Keratinocyte (primary cell): ENCODE results near the gene PLXNB2. TPM values are rescaled to one million over a fixed set of nuclear protein-coding genes. Genes with fewer than 3 reads are reported as not detected.

Source experiments
- DNase-seq: peaks from one replicate; pipeline ENCODE4 v3.0.0-alpha.2; 2011; ENCODE audit warnings: low read depth, missing footprints, low spot score
- FAIRE-seq: peaks from 2 replicates; lab custom pipeline; 2011; peaks lifted over from hg19 to GRCh38; lab: Jason Lieb, UNC
- H2AFZ ChIP-seq: 2 replicates; pipeline ENCODE4 v1.6.0; 2012; ENCODE audit warnings: low read length, control low read depth, inconsistent platforms; ENCODE audit not compliant: control insufficient read depth
- H3K27ac ChIP-seq: 2 replicates; pipeline ENCODE4 v1.5.1; 2011; ENCODE audit warnings: low read length; ENCODE audit not compliant: control insufficient read depth, insufficient read depth
- H3K27me3 ChIP-seq: 3 replicates; pipeline ENCODE4 v1.6.0; 2011; ENCODE audit warnings: low read length; ENCODE audit not compliant: control insufficient read depth, insufficient read depth; ENCODE audit errors: extremely low read depth
- H3K36me3 ChIP-seq, 2 experiments: 2 replicates in 1 of 2; 3 replicates in 1 of 2; pipeline ENCODE4 v1.5.1; 2011; ENCODE audit warnings: low read length in 2 of 2, mild to moderate bottlenecking in 1 of 2; ENCODE audit not compliant: control insufficient read depth in 2 of 2, insufficient read depth in 2 of 2; ENCODE audit errors: extremely low read depth in 1 of 2
- H3K4me1 ChIP-seq: 3 replicates; pipeline ENCODE4 v1.5.1; 2011; ENCODE audit warnings: low read length; ENCODE audit not compliant: control insufficient read depth, insufficient read depth; ENCODE audit errors: extremely low read depth
- H3K4me2 ChIP-seq: 3 replicates; pipeline ENCODE4 v1.6.0; 2011; ENCODE audit warnings: low read depth, low read length; ENCODE audit not compliant: control insufficient read depth, insufficient read depth; ENCODE audit errors: extremely low read depth
- H3K4me3 ChIP-seq, 3 experiments: fragments of 200-600 bp in 1 of 3; sonication (generic) in 1 of 3; 2 replicates in 2 of 3; 3 replicates in 1 of 3; pipeline ENCODE4 v1.5.1; 2011 to 2016; ENCODE audit warnings: low read length in 3 of 3, mild to moderate bottlenecking in 3 of 3, control low read depth in 2 of 3, inconsistent platforms in 1 of 3, low read depth in 1 of 3, mixed read lengths in 1 of 3, mixed run types in 1 of 3, moderate library complexity in 1 of 3; ENCODE audit not compliant: control insufficient read depth in 2 of 3, insufficient read depth in 2 of 3; ENCODE audit errors: extremely low read depth in 1 of 3
- H3K79me2 ChIP-seq: 2 replicates; pipeline ENCODE4 v1.6.0; 2012; ENCODE audit warnings: low read length; ENCODE audit not compliant: control insufficient read depth, insufficient read depth
- H3K9ac ChIP-seq: 3 replicates; pipeline ENCODE4 v1.6.0; 2011; ENCODE audit warnings: low read length; ENCODE audit not compliant: control insufficient read depth, insufficient read depth; ENCODE audit errors: extremely low read depth
- H3K9me1 ChIP-seq: 3 replicates; pipeline ENCODE4 v1.6.0; 2011; ENCODE audit warnings: low read length; ENCODE audit not compliant: control insufficient read depth, insufficient read depth; ENCODE audit errors: extremely low read depth
- H3K9me3 ChIP-seq: 2 replicates; pipeline ENCODE4 v1.5.1; 2012; ENCODE audit warnings: low read depth, low read length; ENCODE audit not compliant: control insufficient read depth
- H4K20me1 ChIP-seq: 3 replicates; pipeline ENCODE4 v1.6.0; 2011; ENCODE audit warnings: low read length; ENCODE audit not compliant: control insufficient read depth, insufficient read depth; ENCODE audit errors: extremely low read depth
- EZH2 ChIP-seq: IDR thresholded peaks from one replicate; pipeline ENCODE4 v1.6.1; 2012; ENCODE audit warnings: inconsistent platforms, mild to moderate bottlenecking, low read length, moderate library complexity
- dilution Hi-C: fragments of 300-500 bp; cut with MboI; formaldehyde crosslinking; loops from one replicate; pipeline ENCODE4 v1.7.0; 2020; ENCODE audit warnings: low sequenced_read_pairs; ENCODE audit not compliant: extremely low pct_ligation_motif_present
- polyA plus RNA-seq, 5 experiments: library from polyadenylated mRNA; depleted of rRNA in 3 of 5; stranded (reverse) in 3 of 5; stranded (forward) in 1 of 5; unstranded in 1 of 5; fragments of >200 nt; gene quantifications; 1 replicate in 1 of 5; 2 replicates in 3 of 5; 3 replicates in 1 of 5; pipeline versions ENCODE4 v1.2.1 to v1.2.3, GENCODE V29; 2011 to 2012; ENCODE audit warnings: missing spikeins in 2 of 5, low read depth in 1 of 5, low replicate concordance in 1 of 5
- TF ChIP-seq, protein P1 (sequence below), 3 experiments: IDR thresholded peaks in 1 of 3; conservative IDR thresholded peaks in 1 of 3; optimal IDR thresholded peaks in 1 of 3; 2 replicates in 2 of 3; 3 replicates in 1 of 3; pipeline versions ENCODE3 to v1.5.1; 2011; ENCODE audit warnings: low read length in 3 of 3, mild to moderate bottlenecking in 3 of 3, moderate library complexity in 2 of 3, control low read depth in 1 of 3, inconsistent platforms in 1 of 3; ENCODE audit not compliant: insufficient read depth in 2 of 3; ENCODE audit errors: extremely low read depth in 1 of 3

Gene PLXNB2
- polyA plus RNA-seq, 1 donor (not counting 4 experiments of a cell fraction or from before 2014, with no cell fraction given), result 44.3 TPM

GRCh38 chr22:50264946-50265669, 42.3 kb downstream of the PLXNB2 start:
- H3K4me1 ChIP-seq, result peaks cover 22% of the 10 kb centered on the region

DNA sequence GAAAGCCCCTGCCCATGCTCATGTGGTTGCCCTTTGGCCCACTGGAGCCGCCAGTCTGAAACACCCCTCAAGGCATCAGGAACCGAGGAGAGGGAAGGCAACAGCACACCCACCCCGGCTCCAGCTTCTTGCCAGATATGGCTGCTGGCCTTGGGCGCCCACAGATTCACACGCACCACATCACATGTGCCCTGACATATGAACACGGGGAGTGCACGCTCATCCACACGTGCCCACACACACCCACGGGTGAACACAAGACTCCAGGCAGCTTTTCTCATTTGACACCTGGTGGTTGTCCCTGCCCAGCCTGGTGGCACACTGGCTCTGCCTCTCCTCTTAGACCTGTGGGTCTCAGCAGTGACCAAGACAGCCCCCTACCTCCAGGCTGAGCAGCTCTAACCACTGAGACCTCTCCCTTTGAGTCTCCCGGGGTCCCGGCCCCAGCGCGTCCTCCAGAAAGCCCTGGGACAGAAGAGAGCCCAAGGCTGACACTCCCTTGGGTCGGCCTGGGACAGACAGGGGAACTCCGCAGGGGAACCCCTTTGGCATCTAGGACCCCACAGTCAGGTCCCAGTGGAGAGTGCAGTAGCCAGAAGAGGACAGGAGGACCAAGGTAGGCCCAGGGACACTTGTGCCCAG, 43.2 kb downstream of the PLXNB2 start:
- Histone ChIP-seq H3K79me2 (no peaks in the 10 kb centered on the region), H3K27me3 (peaks cover 5% of the 10 kb centered on the region), H3K4me3 (no peak overlapping the region), H3K36me3 (no peaks in the 10 kb centered on the region), H3K9me3 (no peaks in the 10 kb centered on the region), H3K9ac (no peak overlapping the region), H4K20me1 (peaks cover 3% of the 10 kb centered on the region), H3K4me2 (no peak overlapping the region), H3K9me1 (no peaks in the 10 kb centered on the region), H2AFZ (no peak overlapping the region), H3K27ac (no peak overlapping the region), H3K4me1 (peaks cover 22% of the 10 kb centered on the region)
- FAIRE-seq (no peak), DNase-seq (no peak)
- no peak for TF ChIP-seq EZH2
- TF ChIP-seq, protein P1, sequence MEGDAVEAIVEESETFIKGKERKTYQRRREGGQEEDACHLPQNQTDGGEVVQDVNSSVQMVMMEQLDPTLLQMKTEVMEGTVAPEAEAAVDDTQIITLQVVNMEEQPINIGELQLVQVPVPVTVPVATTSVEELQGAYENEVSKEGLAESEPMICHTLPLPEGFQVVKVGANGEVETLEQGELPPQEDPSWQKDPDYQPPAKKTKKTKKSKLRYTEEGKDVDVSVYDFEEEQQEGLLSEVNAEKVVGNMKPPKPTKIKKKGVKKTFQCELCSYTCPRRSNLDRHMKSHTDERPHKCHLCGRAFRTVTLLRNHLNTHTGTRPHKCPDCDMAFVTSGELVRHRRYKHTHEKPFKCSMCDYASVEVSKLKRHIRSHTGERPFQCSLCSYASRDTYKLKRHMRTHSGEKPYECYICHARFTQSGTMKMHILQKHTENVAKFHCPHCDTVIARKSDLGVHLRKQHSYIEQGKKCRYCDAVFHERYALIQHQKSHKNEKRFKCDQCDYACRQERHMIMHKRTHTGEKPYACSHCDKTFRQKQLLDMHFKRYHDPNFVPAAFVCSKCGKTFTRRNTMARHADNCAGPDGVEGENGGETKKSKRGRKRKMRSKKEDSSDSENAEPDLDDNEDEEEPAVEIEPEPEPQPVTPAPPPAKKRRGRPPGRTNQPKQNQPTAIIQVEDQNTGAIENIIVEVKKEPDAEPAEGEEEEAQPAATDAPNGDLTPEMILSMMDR (optimal IDR thresholded peaks at IDR 0.05 in 1 of 3, IDR thresholded peaks at IDR 0.05 in 1 of 3, conservative IDR thresholded peaks at IDR 0.05 in 1 of 3; ENCODE audit: extremely low read depth in 1 of 3, insufficient read depth in 2 of 3, low read length in 3 of 3), result no peak
- dilution Hi-C loops, result no loop called here

More at GRCh38 chr22:50264946-50265669, 42.3 kb downstream of the PLXNB2 start:
- no peaks in the 10 kb centered on the region for H3K9me1 ChIP-seq
- no peak for TF ChIP-seq EZH2
- TF ChIP-seq, protein P1 (optimal IDR thresholded peaks at IDR 0.05 in 1 of 3, IDR thresholded peaks at IDR 0.05 in 1 of 3, conservative IDR thresholded peaks at IDR 0.05 in 1 of 3; ENCODE audit: extremely low read depth in 1 of 3, insufficient read depth in 2 of 3, low read length in 3 of 3), result no peak
- no peak overlapping the region for H3K9ac ChIP-seq
- H3K9me3 ChIP-seq, result no peaks in the 10 kb centered on the region
- no peak for FAIRE-seq
- H4K20me1 ChIP-seq, result peaks cover 3% of the 10 kb centered on the region
- no peak overlapping the region for H3K4me2 ChIP-seq
- H2AFZ ChIP-seq, result no peak overlapping the region
- dilution Hi-C loops, result no loop called here
- H3K36me3 ChIP-seq, result no peaks in the 10 kb centered on the region
- H3K27ac ChIP-seq, result no peak overlapping the region
- H3K79me2 ChIP-seq, result no peaks in the 10 kb centered on the region
- no peak for DNase-seq
- H3K27me3 ChIP-seq, result peaks cover 5% of the 10 kb centered on the region
- H3K4me3 ChIP-seq, result no peak overlapping the region
